Measurements from ENCODE around the gene MAP2K1.

Gene MAP2K1

GRCh38 chr15:66482539-66482938 is 95.8 kb downstream of the MAP2K1 start:
- TF ChIP-seq CTCF (IDR thresholded peaks at IDR 0.05; ENCODE audit: insufficient read depth, missing control alignments): no peak
- DNase-seq (ENCODE audit: insufficient read length, low spot score) (no peak), FAIRE-seq (no peak)

GRCh38 chr15:66483131-66483566 is 96.4 kb downstream of the MAP2K1 start:
- FAIRE-seq (no peak), DNase-seq (ENCODE audit: insufficient read length, low spot score) (no peak)
- no peak for TF ChIP-seq CTCF (IDR thresholded peaks at IDR 0.05; ENCODE audit: insufficient read depth, missing control alignments)

GRCh38 chr15:66484539-66485112 is 97.9 kb downstream of the MAP2K1 start:
- no peak for FAIRE-seq
- no peak for DNase-seq (ENCODE audit: insufficient read length, low spot score)
- no peak for TF ChIP-seq CTCF (IDR thresholded peaks at IDR 0.05; ENCODE audit: insufficient read depth, missing control alignments)

GRCh38 chr15:66486887-66487286 is 100.2 kb downstream of the MAP2K1 start:
- TF ChIP-seq CTCF (IDR thresholded peaks at IDR 0.05; ENCODE audit: insufficient read depth, missing control alignments): no peak
- no peak for DNase-seq (ENCODE audit: insufficient read length, low spot score)

GRCh38 chr15:66488525-66488924 is 101.8 kb downstream of the MAP2K1 start:
- DNase-seq (ENCODE audit: insufficient read length, low spot score) (no peak), FAIRE-seq (no peak)
- TF ChIP-seq CTCF (IDR thresholded peaks at IDR 0.05; ENCODE audit: insufficient read depth, missing control alignments): no peak

More at GRCh38 chr15:66486887-66487286, 100.2 kb downstream of the MAP2K1 start:
- no peak for FAIRE-seq

GRCh38 chr15:66489179-66489791 is 102.6 kb downstream of the MAP2K1 start:
- TF ChIP-seq CTCF (IDR thresholded peaks at IDR 0.05; ENCODE audit: insufficient read depth, missing control alignments): no peak
- no peak for DNase-seq (ENCODE audit: insufficient read length, low spot score)
- FAIRE-seq: no peak

GRCh38 chr15:66491846-66492245 is 105.1 kb downstream of the MAP2K1 start:
- FAIRE-seq (no peak), DNase-seq (ENCODE audit: insufficient read length, low spot score) (no peak)
- TF ChIP-seq CTCF (IDR thresholded peaks at IDR 0.05; ENCODE audit: insufficient read depth, missing control alignments): no peak

Measured in D721Med (cell line).